ENCODE measurements around the gene C1orf105.

C1orf105 gene

DNA sequence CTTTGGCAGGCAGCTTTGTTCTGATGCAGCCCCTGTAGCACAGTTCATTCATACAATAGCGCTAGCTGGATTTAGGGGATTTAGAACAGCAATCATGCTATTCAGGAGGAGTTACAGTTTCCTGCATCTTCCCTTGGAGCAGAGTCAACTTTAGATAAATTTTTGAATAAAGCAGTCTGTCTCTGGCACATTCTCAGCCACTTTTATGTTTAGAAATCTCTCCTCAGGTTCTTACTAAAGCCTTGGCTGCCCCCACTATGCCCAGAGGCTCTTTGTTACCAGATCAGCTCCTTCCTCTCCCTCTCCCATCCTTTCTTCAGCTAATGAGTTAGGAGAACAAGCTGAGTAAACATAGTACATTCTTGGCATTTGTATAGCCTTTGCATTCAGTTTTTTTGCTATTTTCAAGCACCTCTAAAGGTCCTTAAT lies 40.4 kb downstream of the C1orf105 start:
- DNase-seq: no peak

DNA sequence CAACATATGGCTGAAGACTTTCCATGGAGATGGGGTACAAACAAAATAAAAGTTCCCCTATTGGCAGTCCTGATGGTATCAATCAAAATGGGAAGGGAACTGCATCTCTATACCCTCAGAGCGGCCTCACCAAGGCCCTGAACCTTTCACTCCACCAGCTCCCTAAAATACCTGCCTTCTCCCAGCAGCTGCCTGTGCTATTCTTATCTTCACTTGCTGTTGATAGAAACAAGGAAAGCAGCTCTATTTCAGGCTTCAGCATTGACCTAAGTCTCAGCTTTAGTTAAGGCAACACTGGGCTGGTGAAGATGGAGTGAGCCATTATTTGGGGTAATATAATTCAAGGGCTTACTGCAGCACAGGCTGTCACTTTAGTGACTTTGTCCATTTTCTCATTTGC lies 45.1 kb downstream of the C1orf105 start:
- no peak for DNase-seq

DNA sequence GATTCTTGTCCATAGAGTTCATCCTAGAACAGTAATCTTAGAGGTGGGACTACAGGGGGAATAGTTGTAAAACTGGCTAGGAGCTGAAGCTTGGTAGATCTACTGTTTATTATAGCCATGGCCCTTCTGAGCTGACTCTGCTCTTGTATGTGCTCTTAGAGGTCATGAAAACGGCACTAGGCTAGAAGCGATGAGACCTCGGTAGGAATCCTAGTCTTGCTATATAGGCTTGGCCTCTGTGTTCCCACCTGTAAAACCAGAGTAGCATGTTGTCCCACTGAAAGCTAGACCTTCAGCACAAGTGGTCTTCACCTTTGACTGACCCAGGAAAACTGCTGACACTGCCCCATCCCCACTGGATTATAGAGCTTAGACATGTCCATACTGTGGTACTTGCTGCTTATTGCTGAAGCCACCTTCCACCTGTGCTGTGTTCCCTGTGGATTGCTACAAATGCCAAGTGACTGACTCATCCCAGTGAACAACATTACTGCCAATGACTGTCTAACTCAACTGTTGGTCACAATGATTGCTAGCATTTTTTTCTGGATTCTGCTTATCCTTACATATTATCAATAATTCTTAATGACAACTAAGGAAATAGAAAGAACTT lies 46.4 kb downstream of the C1orf105 start:
- DNase-seq: no peak

DNA sequence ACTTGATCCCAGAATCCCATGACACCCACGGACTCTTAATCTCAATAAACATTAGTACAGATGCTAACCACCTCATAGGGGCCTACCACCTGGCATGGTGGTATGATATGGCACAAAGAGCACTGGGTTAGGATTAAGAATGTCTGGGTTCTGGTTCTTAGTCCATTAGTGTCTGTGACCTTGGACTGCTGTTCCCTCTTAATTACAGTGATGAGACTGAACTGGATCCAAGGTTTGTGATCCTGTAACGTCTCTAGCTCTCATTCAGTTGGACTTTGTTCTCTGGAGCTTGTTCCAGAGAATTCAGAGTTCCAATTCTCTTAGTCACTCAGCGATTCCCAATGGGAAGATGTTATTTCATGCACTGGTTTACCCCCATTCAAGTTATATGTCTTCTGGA lies 47.0 kb downstream of the C1orf105 start:
- no peak for DNase-seq

DNA sequence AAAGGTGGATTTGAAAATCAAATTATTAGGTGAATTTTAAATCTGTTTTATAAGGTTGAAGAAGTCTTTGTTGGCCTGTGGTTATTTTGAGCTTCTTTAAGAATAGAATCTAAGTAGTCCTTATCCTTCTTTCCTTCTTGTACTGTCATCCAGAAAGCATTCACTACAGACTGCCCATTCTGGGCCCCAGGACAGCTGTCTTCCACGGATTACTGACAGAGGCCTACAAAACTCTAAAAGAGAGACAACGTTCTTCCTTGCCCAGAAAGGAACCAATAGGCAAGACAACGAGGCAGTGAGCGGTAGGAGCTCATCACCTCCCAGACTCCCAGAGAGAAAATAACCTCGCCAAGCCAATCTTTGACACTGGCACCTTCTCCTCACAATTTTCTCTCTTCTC lies 47.8 kb downstream of the C1orf105 start:
- no peak for DNase-seq

DNA sequence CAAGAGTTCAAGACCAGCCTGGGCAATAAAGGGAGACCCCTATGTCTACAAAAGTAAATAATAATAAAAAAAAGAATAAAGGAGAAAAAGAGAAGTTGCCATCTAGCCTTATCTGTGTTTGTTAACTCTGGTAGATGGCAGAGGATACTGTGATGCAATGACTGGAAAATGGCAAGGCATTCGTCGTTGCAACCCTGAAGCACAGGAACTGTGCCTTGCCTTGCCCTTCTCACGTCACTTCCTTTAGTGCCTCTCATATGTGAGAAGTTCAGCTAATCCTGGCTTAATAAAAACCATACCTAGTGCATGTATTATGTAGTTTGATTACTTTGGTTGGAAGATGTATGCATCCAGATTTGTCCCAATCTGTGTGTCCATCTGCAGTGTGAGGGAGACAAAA lies 49.2 kb downstream of the C1orf105 start:
- DNase-seq: no peak

- no peak for DNase-seq
Observed at GRCh38 chr1:172470149-172470548, 49.7 kb downstream of the C1orf105 start.

- DNase-seq: no peak
Observed at GRCh38 chr1:172471666-172472065, 51.2 kb downstream of the C1orf105 start.

GRCh38 chr1:172472495-172472894 lies 52.0 kb downstream of the C1orf105 start:
- no peak for DNase-seq

GRCh38 chr1:172473302-172473701 lies 52.8 kb downstream of the C1orf105 start:
- DNase-seq: no peak

DNA sequence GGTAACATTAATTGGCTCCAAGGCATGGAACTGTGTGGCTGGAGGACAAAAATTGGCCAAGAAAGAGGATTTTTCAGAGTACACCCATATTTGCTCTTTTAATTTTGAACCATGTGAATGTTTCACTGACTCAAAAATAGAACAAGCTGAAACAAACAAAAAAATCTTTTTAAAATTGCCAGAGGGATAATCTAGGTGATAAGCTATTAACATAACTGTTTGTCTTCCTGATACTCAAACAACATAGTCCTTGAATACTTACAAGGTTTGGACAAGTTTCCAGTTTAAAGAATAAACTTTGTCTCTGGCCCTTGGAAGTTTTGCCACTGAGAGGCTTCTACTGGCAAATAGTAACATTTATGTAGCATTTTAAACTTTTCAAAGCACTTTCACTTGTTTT lies 53.4 kb downstream of the C1orf105 start:
- DNase-seq: no peak

- DNase-seq: no peak
Observed at GRCh38 chr1:172476218-172476811, 55.8 kb downstream of the C1orf105 start.

GRCh38 chr1:172477216-172477615 lies 56.7 kb downstream of the C1orf105 start:
- DNase-seq: no peak

- DNase-seq: no peak
Observed at GRCh38 chr1:172477741-172478140, 57.3 kb downstream of the C1orf105 start.

GRCh38 chr1:172478485-172478884 lies 58.0 kb downstream of the C1orf105 start:
- DNase-seq: no peak

DNA sequence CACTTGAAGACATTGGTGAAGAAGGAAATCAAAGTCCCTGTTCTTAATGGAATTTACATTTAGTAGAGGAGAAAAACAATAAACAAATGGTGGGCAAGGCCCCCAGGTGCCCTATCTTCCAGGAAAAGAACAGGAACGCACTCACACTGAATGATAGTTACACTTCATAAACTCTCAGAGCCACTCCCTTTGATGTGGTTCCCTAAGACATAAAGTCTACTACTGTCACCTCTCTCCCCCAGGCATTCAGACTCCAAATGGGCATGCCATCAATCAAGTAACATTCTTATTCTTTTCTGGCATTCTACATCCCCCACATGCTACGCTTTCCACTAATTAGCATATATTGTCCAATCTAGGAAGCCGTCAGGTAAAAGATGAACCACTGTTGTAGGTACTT lies 59.9 kb downstream of the C1orf105 start:
- DNase-seq: no peak

- no peak for DNase-seq
Observed at GRCh38 chr1:172482044-172482443, 61.6 kb downstream of the C1orf105 start.

DNA sequence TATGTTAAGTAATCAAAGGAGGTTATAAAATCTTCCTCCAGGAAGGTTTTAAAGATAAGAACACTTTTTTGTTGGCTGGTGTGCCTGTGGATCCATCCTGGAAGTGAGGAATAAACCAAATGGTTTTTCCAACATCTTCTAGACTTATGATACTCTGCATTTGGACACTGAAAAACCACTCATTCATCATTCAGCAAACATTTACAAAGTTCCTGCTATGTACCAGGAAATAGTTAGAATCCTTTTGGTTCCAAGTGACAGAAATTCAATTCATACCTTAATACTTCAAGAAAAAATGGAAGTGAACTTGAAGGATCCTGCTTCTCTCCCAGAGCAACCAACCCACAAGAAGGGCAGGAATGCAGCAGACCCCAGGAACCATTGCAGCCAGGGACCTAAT lies 63.0 kb downstream of the C1orf105 start:
- no peak for DNase-seq

DNA sequence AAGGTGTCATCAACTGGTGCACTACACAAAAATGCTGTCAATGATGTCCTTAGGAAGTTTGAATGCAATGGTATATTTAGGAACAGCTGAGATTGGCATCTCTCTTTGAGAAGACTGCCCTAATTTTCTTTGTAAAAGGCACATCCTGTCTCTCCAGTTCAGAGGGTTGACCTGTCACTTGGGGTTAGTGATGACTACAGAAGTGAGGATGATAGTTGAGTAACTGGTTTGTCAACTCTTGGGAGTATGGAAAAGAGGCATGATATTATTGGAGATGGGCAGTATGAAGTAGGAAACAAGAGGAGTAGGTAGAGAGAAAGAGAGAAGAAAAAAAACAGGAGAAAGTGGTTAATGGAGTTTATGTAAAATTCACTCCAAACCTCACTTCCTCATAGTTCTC lies 63.8 kb downstream of the C1orf105 start:
- no peak for DNase-seq

DNA sequence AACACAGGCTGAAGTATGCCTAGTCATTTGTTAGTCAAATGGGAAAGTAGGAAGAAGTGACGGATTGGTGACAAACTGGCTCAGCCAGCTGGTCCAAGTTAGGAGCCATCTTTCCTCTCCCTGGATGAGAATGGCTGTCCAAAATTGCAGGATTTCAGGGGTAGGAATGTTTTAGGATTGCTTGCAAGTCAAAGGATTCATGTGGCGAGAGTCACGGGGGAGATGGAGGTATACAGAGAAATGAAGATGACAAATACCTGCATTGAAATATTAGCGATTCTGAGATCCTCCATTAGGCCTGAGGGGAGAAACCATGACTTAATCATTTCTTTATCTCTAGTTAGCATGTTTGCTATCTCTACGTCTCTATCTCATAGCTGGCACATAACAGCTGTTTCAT lies 65.1 kb downstream of the C1orf105 start:
- DNase-seq: no peak

DNA sequence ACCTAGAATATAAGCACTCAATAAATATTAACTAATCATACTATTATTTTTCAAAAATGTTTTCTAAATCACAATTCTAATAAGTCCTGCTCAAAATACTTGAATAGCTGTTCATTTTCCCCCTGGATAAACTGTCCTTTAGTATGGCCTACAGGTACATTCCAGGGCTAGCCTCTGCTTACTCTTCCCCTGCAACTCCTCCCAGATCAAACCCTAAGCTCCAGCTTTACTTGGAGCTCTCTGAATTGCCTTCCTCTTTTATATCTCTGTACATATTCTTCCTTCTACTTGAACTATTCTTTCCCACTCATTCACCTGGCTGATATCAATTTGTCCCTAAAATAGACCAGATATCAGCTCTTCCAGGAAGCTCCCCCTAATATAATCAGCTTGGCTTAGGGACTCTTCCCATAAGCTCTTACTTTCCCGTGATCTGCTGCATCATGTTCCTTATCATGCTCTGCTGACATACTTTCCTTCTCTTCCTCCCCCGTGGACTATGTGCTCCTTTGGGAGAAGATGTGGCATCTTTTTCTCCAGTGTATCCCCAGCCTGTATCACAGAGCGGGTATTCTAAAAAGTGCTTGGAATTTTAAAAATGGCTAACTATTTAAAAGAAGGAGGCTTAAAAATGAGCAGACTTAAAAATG lies 66.4 kb downstream of the C1orf105 start:
- DNase-seq: no peak

- no peak for DNase-seq
Observed at GRCh38 chr1:172487550-172487949, 67.1 kb downstream of the C1orf105 start.

DNA sequence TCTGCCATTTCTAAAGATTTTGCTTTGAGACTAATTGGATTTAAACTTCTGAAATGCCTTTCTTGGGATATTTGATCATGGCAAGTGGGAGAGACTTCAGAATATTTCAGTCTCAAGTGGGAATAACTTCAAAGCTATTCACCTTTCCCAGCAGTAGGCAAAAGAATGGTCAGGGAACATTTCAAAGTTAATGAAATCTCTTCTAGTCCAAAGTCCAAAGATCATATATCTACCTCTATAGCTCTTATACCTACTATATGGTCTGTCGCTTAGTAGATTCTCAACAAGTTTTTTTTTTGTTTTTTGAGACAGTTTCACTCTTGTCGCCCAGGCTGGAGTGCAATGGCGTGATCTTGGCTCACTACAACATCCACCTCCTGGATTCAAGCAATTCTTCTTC lies 67.9 kb downstream of the C1orf105 start:
- no peak for DNase-seq

DNA sequence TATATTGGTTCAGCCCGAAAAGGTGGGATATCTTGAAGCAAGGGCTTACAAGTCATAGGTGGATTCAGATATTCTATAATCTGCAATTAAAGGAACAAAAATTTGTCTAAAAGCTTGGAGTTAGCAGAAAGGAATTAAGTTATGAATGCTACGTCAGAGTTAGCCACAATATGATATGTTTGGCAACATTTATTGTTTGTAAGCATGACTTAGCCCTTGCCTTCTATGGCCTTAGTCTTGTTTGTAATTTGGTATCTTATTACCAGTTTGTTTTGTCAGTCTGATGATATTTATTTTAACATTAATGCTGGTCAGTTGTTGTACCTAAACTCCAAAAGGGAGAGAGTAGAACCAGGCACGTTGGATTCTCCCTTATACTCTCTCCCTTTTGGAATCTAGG lies 69.4 kb downstream of the C1orf105 start:
- DNase-seq: no peak

DNA sequence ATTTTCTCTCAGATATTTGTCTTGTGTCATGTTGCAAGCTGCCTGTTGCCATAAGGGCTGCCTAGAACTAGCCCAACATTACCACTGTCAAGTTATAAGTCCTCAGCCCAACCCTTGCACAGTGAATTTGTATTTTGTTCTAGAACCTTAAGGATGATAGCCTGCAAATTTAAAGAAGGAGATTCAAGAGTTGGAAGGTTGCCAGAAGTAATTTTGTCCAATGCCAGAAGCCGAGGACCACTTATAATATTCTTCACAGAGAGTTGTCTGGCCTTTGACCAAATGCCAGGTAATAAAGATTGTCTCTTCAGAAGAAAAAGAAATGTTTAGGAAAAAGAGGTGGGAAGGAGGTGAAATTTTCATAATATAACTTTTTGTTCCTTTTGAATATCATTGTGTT lies 71.9 kb downstream of the C1orf105 start:
- no peak for DNase-seq
